ENCODE data around the gene BMPER.
A peak's percentile ranks its signal among the peaks of the same experiment; 100 is the strongest.

BMPER gene

GRCh38 chr7:33888166-33888565 is 17.2 kb upstream of the BMPER start:
- no peak for DNase-seq (ENCODE audit: low spot score)

DNA sequence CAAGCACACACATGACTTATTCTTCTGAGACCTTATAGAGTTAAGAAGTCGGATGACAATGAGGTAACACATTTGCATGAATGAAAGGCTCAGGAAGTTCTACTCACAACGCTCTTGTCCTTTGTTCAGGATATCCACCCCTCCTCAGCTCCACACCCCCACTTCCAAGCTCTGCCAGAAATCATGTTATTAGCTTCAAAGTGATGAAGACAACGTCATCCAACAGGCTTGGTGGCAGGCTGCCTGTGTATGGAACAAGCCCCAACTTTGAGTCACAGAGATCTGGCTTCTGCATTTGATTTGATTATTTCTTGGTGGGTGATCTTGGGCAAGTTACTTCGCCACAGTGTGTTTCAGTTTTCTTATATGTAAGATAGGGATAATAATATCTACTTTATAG is 12.4 kb upstream of the BMPER start:
- no peak for DNase-seq (ENCODE audit: low spot score)

DNA sequence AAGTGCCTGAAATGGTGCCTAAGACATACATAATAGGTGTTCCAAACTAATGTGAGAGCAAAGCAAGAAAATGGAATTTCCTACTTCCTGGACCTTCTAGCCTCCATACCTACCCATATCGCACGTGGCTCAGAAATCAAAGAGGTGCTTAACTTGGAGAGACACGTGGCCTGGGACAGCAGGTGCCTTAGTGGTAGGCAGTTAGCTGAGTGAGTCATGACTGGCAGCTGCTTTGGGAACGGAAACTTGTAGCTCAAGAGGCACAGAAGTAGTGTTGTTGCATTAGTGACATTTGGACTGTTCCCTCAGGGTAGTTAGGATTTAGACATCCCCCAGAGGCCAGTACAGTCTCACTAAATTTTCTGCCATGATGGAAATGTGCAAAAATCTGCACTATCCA is 12.0 kb upstream of the BMPER start:
- no peak for DNase-seq (ENCODE audit: low spot score)

DNA sequence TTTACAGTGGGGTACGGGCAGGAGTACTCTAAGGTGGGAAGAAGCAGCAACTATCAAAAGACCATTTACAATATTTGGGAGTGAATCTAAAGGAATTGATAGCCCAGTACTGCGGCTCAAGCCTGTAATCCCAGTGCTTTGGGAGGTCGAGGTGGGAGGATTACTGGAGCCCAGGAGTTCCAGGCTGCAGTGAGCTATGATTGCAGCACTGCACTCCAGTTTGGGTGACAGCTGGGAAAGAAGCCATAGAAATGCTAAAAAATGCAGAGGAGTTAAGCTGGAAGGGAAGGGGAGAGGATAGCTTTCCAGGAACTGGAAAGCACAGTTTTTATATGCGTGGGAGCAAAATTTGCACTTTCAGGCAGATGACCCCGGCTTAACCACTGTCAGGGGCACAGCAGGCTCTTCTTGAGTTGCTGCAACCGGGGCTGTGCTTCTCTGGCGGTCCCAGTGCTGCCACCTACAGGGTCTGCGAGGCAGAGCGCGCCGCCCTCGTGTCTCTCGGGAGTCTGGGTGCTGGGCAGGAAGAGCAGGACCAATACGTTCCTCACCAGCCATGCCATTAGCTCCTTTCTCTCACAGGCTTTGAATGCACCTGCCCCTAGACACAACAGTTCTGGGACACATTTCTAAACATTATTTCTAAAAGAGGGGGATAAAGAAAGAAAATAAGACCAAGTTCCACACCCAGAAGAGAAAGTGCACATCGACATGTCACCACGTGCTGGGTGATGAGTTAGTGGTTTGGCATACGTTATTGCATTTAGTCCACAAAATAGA is 10.1 kb upstream of the BMPER start:
- DNase-seq (ENCODE audit: low spot score): peak; percentile 81

GRCh38 chr7:33900501-33900900 is 4.8 kb upstream of the BMPER start:
- no peak for DNase-seq (ENCODE audit: low spot score)

DNA sequence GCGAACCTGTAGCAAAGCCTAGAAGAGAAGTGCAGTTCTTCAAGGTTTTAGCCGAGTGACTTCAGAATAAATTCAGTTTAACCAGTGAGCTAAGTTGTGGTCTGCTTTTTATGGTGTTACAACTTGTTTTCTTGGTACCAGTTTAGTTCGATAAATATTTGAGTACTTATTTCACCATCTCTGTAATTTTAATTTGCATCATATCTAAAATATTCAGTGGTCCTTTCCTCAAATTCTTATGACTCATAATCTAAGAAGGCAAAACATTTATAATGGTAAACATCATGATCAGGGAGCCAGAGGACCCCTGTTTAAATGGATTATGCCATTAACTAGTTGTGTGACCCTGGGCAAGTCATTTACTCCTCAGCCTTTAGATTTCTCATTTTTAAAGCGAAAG is 4.1 kb upstream of the BMPER start:
- DNase-seq (ENCODE audit: low spot score): no peak

DNA sequence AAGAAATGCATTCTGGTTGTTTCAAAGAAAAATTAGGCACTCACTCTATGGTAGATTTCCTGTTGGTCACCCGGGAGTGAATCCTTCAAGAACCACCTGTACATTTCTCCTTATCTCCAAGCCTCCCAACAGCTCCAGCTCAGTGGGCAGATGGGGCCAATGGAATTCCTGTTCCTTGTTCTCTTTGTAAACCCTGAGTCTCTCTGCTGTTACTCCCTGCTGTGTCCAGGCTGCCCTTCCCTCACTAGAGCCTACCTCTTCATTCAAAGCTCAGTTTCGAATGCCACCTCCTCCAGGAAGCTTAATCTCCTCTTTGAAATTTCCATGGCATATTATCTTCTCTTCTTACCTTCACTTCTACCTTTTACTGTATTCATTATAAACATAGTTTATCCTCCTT is 3.5 kb upstream of the BMPER start:
- no peak for DNase-seq (ENCODE audit: low spot score)

DNA sequence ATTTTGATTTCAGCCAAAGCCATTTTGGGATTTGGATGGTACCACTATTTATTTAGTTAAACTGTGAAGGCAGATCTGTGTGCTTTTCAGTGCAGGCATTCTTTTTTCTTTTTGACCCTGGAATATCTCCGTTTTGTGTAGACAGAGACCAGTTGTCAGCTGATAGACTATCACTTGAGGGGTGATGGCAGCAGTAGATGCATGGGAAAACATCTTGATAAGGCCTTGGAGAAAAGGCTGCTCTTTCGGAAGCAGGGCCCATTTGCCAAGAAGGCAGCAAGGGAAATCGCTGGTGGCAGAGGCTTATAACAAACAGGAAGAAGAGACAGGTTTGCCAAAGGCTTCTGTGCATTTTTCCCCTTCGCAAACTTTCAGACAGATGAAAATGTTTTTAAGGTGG is 2.6 kb upstream of the BMPER start:
- no peak for DNase-seq (ENCODE audit: low spot score)

- DNase-seq (ENCODE audit: low spot score): no peak
These were observed 1.3 kb upstream of the BMPER start for GRCh38 chr7:33903791-33904680.

DNA sequence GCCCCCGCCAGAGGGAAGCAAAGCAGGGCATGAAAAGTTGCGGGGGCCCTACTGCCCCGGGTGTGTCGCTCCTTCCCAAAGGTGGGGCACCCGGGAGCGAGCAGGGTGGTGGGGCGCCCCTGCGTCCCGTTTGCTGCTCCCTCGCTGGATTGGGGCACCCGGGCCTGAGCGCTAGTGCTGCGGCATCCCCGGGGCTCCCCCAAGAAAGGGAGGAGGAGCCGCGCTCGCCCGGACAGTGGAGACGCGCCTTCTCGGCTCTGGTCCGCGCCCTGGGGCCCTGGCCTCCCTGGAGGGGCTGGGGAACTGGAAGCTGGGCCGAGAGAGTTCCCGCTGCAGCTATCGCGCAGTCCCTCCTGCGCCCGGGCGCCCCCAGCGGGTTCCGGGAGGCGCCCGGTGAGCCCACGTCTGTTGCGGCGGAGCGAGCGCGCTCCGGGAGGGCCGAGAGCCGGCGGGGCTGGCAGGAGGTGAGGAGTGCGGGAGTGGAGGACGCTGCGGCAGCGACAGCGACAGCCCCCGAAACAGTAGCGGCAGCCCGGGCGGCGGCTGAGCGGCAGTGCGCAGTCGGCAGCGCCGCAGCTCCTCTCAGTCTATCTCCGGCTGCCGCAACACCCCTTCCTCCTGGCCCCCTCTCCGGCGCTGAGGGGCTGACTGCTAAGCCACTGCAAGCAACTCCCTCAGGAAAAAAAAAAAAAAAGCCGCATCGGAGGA is 504 bp upstream of the BMPER start:
- no peak for DNase-seq (ENCODE audit: low spot score)

- DNase-seq (ENCODE audit: low spot score): no peak
These were observed 1.4 kb downstream of the BMPER start for GRCh38 chr7:33906697-33907096.

- no peak for DNase-seq (ENCODE audit: low spot score)
These were observed 2.3 kb downstream of the BMPER start for GRCh38 chr7:33907625-33908024.

- no peak for DNase-seq (ENCODE audit: low spot score)
These were observed 4.0 kb downstream of the BMPER start for GRCh38 chr7:33909318-33909717.

DNA sequence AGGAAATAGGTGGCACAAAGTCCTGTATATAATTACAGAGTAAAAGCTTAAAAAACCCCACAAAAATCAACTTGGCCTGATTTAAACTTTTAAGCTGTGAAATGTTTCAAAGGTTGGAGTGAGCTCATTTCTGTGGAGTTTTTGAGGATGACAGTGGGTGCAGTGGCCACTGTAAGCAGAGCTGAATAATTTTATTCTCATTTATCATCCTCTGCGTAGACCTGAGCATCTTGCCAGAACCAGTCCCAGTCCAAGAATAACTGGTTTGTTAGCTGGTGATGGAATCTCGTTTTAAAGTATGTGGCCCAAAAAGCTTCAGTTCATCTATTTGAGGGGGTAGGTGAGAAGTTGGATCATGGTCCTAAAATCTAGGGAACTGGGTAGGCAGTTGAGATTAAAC is 4.4 kb downstream of the BMPER start:
- DNase-seq (ENCODE audit: low spot score): no peak

- no peak for DNase-seq (ENCODE audit: low spot score)
These were observed 5.4 kb downstream of the BMPER start for GRCh38 chr7:33910756-33911155.

DNA sequence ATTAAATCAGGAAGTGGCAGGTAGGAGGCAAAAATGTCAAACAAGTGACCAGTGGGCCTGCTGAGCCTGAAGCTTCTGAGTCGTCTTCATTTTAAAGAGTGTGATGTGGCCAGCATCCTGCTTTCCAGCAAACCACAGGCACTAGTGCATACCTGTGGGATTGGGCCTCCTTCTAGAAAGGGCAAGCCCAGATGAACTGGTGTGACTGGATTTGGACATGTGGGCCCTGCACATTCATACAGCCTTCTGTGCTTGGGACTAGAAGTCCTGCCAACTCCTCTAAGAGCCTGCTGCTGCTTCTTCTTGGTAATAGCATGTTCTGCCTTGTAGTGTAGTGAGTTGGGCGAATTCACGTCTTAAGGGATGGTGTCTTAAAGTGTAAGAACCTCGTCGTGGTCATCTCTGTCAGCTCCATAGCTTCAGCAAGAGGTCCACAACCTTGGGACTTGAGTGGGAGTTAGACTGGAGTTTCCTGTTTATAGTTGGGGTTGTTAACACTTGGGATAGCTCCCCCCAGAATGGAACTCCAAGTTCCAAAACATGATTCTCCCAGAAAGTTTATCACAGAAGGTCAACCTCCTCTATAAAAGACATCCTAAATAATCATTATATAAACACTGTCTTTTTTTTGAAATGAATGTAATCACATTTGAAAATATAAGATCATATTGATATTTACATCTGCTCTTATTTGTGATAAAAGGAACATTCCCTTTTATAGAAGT is 11.2 kb downstream of the BMPER start:
- DNase-seq (ENCODE audit: low spot score): no peak

GRCh38 chr7:33917661-33918060 is 12.3 kb downstream of the BMPER start:
- DNase-seq (ENCODE audit: low spot score): no peak

DNA sequence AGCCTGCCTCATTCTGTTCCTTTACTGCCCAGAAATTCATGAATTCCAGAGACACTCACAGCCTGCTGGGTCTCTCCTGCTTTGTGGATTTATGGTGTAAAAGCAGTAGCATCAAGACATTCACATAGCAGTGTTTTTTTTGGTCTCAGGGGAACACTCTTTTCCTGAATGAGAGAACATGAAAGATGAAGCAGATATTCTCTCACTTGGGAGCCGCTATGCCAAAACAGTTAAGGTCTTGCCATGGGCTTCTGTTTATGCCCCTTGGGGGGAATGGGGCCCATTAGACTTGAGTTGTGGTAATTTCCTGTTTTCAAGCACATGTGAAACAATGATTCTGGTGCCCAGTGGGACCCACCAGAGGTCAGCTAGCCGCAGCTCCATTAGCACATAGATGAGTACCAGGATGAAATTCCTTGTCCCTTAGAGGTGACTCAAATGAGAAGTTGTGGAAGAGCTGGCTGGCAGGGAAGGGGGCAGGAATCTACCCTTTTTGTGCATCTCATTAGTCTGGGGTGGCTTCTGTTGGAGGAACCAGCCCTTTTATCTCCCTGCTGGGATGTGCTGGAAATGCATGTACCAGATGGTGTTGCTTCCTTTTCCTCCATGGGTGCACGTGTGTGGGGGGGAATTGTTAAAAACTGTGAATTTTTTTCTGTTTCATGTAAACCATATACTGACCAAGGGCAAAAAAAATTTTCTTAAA is 13.3 kb downstream of the BMPER start:
- DNase-seq (ENCODE audit: low spot score): no peak

DNA sequence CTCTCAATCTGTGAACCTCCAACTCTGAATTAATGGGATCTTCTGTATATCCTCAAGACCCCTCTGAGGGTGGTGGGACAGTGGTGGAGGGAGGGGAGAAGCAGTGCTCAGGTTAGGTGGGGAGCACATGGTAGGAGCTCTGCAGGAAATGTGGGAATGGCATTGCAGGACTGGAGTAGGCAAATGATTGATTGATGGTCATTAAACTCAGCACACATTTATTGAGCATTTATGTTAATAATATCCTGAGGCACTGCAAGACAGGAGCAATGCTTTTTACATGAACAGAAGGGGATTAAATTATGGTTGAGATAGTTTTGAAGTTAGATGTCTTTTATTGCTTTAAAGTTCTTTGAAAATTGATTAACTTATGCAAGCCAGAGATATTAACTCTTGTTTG is 14.1 kb downstream of the BMPER start:
- DNase-seq (ENCODE audit: low spot score): no peak

- no peak for DNase-seq (ENCODE audit: low spot score)
These were observed 16.0 kb downstream of the BMPER start for GRCh38 chr7:33921216-33921938.

DNA sequence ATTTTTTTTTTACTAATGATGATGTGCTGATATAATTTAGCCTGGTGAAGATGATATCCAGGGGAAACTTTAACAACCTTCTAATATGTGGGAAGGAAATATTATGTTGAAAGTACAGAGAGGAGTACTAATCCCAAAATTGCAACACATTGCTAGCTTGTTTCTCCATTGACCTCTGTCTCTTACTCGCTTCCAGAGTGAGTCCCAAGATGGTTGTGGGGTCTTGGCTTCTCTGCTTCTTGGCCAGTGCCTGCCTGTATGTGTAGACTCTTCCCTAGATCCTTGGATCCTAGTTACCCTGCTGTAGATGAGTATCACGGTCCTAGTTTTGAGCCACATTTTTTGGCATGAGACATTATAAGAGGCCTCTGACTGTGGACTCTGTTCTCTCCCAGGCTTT is 17.5 kb downstream of the BMPER start:
- DNase-seq (ENCODE audit: low spot score): no peak
